Pulmonary artery endothelial cell (primary cell): Measurements from ENCODE around the gene FAM120A. TPM values are rescaled to one million over a fixed set of nuclear protein-coding genes. Genes with fewer than 3 reads are reported as not detected.

Source experiments
- DNase-seq: peaks from one replicate; pipeline ENCODE4 v3.0.0-alpha.2; 2011; ENCODE audit warnings: low read depth, low spot score
- total RNA-seq: library from RNA; depleted of rRNA; stranded (reverse); fragments of >200 nt; gene quantifications from 2 replicates; pipeline ENCODE4 v1.2.3, GENCODE V29; 2014

The FAM120A gene
- total RNA-seq, 1 donor from 2014 or later: 108 TPM

DNA sequence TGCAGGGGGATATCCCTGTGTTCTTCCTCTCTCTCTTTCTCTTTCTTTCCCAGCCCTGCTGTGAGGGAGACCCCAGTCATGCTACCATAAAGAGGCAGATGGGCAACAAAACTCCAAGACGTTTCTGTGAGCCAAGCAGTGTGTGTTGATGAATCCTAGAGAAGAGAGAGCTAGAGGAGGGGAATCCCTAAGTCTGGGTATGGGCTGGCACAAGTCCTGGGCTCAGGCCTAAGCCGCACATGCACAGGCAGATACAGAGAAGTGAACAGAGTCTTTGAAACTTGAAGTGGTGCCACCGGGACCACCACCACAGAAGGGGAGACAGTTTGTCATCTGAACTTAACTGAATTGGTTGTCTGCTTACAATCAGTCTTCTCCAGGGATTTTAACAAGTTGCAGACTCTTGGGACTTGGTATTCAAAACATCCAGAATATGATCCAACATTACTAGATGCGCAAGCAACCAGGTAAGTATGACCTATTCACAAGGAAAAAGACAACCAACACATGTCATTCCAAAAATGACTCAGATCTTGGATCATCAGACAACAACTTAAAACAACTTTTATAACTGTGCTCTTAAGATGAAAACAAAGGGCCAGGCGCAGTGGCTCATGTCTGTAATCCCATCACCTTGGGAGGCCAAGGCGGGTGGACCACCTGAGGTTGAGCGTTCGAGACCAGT is 10.4 kb upstream of the FAM120A start:
- no peak for DNase-seq

DNA sequence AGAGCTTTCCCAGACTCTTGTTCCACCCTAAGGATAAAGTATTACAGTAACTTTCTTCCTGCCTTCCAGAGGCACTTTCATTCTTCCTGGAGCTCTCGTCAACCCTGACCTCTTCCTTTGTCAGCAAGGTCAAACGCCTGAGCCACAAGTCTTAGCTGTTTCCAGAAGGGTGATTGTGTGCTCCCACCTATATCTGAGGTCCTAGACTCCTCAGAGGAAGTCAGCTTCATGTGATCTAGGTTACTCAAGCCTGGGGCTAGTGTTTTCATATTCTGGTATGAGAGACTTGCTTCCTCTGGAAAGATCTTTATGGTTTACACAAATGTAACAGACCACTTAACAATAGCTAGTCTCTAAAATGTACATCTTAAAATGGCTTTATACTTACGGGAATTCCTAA is 5.4 kb upstream of the FAM120A start:
- DNase-seq: no peak

DNA sequence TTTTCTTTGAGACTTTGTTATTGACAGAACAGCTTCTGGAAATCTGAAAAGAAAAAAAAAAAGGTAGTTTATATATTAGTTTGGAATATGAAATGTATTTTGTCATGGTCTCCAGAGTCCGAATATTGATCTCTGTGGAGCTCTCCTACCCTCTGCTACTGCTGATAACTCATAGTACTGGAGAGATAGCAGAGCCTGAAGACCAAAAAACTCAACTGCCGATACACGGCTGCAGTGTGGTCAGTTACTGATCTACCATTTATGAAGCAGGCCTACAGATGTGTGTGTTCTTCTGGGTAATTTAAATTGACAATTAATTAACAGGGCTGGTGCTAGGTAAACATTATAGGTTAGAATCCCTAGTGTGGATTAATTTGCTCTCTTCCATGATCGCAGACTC is 3.8 kb upstream of the FAM120A start:
- no peak for DNase-seq

DNA sequence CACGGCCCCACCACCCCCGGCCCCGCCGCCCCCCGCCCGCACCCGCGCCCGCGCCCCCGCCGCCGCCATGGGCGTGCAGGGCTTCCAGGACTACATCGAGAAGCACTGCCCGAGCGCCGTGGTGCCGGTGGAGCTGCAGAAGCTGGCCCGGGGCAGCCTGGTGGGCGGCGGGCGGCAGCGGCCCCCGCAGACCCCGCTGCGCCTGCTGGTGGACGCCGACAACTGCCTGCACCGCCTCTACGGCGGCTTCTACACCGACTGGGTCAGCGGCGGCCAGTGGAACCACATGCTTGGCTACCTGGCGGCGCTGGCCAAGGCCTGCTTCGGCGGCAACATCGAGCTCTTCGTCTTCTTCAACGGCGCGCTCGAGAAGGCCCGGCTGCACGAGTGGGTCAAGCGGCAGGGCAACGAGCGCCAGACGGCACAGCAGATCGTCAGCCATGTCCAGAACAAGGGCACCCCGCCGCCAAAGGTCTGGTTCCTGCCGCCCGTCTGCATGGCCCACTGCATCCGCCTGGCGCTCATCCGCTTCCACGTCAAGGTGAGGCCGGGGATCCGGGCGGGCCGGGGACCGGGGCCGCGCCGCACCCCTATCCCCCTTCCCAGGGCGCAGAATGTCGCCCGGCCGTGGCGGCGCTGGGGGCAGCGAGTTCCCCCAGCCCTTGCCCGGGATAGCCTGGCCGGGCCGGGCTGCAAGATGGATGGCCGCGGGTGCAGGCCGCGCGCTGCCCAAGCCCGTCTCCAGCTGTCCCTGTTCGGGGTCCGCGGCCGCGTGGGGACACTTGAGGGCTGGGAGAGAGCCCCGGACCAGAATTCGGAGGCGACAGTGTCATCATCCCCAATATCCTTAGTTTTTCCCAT is 594 bp downstream of the FAM120A start:
- no peak for DNase-seq

DNA sequence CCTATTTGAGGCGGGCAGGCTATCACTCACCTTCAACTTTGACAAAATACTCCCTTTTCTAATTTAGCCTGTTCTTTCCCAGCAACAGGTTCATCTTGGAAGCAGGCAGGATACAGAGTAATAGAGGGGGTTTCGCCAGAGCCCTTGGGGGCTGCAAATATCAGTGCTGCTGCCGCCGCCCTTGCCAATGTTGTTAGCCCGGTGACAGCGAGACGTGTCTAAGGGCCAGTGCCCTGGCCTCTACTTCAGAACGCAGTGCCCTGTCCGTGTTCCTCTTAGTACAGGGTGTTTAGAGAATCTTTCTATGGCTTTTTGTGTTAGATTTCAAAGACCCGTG is 1.2 kb downstream of the FAM120A start:
- no peak for DNase-seq

DNA sequence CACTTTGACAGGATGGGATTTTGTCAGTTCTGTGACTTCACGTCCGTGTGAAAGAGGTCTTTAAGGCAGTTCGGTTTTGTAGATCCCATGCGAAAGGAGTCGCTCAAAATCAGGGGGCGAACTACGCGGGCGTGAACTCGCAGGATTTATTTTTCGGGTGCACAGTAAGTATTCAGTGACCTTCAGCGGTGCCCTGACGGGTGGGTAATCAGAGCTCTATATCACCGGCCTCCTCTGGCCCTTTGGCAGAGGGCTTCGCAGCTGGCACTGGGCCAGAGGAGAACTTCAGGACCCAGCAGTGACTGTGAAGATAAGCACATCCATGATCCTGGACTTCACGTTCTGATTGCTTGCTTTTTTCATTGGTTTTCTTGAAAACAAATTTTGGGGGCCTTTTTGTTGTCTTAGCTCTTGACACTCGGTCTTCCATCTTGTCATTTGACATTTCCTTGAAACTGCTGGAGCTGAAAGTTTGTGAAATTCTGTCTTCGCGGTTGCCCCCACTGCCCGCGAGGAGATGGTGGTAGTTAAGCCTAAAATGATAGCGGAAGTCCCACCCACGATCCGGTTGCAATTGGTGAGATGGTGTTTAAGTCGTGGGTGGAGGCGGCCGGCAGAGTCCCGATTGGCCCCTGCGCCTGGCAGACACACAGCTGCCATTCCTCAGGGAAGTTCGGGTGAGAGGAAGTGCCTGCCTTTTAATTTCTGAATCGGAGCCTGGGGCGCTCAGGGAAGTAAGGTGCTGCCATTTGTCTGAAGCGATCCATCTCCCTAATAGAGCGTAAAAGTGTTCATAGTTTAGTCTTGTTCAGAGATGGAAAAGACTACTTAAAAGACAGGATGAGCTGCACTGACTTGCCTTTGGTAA is 1.8 kb downstream of the FAM120A start, which contains the start of gene FAM120AOS:
Gene FAM120AOS, minus strand, starts transcription at position 535 of the 868 bp plus-strand sequence. CDS start 872 bp downstream, outside the sequence.
- DNase-seq: peak; percentile 84

DNA sequence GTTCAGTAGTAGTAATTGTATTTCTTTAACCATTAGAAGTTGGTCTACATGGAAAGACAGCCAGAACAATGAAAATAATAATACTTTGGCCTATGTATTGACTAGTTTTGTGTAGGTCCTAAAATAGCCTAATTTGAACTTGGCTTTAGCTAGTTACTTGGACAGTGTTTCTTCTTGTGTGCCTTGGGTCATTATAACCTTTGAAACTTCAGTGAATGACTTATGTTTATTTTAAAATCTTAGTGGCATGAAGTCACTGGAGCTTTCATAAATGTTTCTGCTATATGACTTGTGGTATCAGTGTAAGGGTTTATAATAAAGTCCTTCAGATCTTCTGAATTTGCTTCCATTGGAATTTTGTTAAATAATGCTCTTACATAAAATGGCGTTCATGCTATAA is 4.5 kb downstream of the FAM120A start:
- DNase-seq: no peak

DNA sequence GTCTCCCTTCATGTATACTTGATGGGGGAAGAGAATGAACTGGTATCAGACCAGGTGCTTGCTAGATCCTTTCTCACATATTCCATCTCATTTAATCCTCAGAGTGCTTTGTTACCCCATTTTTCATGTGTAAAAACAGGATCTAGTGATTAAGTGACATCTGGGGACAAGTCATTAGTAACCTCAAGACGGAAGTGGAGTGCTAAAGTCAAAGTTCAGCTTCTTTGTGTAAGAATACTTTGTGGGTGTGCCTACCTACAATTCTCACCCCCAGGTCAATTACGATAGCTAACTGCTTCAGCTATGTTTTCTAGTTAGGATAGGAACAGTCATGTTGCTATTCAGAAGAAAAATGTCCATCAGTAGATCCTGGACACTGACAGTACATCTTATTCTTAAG is 5.0 kb downstream of the FAM120A start:
- DNase-seq: no peak

DNA sequence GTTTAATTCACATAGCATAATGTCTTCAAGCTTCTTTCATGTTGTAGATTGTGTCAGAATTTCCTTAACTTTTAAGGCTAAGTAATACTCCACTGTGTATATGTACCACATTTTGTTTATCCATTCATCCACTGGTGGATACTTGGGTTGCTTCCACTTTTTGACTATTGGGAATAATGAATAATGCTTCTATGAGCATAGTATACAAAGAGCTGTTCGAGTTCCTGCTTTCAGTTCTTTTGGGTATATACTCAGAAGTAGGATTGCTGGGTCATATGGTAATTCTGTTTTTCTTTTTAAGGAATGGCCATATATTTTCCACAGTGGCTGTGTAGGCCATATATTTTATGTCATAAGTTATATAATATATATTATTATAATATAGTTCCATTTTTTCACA is 5.5 kb downstream of the FAM120A start:
- no peak for DNase-seq

DNA sequence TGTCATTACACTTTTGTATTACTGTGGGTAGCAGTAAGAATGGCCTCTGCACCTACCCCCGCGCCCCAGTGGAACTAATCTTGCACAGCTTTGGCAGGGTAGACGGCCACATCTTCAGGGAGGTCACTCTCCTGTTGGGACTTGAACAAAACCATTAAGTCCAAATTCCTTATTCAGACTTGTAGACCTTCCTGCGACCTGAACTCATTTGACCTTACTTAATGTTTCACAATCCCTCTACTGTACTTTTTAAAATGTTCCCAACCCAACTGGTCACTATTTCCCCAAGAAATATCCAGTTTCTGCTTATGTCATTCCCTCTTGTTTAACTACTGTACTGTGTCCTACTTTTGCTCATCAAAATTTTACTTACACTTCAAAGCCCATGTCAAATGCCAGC is 7.2 kb downstream of the FAM120A start:
- no peak for DNase-seq

DNA sequence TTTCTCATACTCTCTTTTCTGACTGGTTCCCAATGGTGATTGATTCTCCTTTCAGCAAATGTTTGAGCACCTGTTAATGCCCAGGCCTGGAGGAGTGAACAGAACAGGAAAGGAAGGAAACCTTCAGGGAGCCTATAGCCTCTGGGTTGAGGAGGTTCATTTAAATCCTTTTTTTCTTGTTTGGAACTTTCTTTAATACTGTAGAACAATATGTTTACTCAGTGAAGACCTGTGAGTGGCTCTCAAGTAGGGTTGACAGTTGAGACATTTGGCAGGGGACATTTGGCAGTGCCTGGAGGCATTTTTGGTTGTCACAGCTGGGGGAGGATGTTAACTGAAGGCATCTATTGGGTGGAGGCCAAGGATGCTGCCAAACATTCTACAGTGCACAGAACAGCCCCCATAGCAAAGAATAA is 8.0 kb downstream of the FAM120A start:
- no peak for DNase-seq

DNA sequence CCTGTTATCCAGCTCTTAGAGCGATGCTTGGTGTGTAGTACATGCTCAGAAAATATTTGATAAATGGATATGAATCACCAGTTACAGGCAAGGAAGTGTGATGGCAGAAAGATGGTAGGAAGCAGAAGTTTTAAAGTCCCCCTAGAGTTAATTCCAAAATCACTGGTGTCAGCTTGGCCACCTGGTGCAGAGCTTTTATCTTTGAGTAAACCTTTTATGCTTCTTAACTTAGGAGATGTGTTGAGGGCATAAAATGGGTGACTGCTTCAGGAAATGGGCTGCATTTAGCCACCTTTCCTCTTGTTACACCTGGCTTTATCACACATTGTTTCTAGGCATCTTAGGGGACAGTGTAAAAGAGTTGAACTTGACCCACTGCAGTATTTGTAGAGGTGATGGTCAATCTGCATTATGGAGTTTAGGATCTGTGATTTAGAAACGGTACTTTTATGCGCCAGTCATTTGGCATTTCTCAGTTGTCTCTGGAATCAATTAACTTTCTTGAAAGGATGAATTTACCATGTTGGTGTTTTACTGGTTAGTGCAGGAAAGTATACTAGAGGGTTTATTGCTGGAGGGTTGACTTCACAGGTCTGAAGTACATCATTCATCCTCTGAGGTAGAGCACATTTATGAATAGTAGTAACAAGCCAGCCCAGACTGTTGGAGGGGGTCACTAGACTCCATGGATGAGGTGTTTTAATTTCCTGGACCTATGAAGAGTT is 9.4 kb downstream of the FAM120A start:
- DNase-seq: no peak

DNA sequence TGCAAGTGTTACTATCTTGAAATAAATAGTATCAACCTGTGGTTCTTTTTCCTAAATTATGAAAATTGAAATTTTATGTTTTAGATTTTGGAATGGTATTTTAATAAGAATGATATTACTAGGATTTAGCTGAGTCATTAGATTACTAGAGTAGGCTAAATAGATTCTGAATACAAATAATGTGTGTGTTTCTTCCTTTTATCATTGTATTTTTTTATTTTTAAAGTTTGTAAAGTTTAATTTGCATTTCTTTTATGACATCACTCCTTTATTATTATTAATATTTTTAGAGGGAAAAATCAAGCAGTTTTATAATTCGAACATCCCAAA is 9.9 kb downstream of the FAM120A start:
- no peak for DNase-seq

DNA sequence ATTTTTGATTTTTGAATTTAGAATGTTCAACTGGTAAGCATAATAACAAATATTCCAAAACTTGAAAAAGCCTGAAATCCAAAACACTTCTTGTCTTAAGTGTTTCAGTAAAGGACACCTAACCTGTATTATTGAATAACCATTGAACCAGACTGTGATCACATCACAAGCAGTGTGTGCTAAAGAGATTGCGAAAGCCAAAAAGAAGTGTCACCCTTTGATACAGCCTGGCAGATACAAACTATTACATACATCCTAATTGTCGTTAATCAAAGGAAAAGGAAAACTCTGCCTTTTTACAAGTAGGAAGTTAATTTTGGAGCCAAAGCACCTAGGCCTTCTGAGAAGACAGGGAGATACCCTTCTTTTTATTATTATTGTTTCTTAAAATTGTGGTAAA is 10.3 kb downstream of the FAM120A start:
- no peak for DNase-seq

DNA sequence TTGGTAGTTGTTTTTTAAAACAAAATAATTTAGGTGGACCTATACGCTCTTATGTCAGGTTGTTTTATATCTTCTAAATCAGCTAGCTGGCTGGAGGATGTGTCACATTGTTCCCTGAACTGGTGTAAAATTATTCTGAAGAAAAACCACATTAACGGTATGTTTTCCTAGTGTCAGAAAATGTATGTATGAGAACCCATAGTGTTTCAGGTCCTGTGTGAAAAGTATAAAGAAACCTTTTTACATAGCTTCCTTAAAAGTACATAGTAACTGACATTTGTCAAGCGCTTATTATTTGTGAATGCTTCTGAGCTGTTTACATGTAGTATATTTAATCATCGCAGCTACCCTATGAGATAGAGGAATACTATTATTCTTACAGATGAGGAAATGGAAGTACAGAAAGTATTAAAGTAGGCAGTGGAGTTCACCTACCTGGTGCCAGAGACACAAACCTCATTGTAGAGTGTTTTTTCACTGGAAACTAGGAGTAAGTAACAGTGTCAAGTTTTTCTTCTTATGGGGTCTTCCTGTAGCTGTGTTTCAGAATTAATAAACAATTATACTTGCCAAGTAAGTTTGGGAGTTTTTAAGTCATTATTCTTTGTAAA is 12.3 kb downstream of the FAM120A start:
- no peak for DNase-seq

DNA sequence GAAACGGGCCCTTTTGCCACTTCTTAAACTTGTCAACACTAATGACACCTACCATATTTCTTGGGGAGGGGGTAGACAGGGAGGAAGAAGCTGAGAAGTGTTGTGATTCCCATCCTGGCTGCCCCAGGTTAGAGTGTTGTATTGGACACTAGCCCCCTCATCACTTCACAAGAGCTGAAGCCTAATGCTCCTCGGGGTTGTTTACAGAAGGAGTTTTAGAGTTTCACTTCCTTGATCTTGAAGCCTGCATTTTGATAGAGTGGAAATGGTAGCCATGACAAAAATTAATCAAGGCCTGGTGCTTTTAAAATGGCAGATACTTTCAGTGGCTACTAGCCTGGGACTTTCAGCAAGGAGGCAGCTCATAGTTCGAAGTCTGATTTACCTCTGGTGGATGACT is 12.9 kb downstream of the FAM120A start:
- DNase-seq: no peak

DNA sequence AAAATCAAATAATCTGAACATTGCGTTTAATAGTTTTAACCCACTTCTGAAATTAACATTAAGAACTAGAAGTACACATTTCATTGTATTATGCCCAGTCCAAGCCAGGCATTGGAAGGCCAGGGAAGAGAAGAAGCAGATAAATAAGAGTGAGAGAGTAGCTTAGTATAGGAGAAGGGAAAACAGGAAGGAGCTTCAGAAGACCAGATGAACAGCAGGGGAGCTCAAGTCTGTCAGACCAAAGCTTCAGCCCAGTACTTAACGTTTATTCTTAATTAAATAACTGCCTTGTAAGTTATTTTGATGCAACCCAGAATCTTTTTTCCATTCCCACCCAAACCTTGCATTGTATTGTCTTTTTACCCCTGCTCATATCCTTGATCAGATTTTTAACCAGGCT is 13.4 kb downstream of the FAM120A start:
- DNase-seq: no peak

DNA sequence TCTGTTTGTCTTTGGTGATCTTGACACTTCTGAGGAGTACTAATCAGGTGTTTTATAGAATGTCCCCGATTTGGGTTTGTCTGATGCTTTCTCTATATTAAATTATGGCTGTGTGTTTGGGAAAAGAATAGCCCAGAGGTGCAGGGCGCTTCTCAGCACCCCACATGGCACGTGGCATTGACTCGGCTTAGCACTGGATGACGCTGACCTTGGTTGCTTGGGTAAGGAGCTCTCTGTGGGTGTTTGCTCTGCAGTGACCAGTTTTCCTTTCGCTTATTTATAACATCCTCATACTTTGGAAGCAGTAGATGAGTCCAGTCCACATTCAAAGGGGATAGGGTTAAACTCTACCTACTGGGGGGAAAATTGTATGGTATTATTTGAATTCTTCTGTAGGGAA is 14.4 kb downstream of the FAM120A start:
- no peak for DNase-seq

DNA sequence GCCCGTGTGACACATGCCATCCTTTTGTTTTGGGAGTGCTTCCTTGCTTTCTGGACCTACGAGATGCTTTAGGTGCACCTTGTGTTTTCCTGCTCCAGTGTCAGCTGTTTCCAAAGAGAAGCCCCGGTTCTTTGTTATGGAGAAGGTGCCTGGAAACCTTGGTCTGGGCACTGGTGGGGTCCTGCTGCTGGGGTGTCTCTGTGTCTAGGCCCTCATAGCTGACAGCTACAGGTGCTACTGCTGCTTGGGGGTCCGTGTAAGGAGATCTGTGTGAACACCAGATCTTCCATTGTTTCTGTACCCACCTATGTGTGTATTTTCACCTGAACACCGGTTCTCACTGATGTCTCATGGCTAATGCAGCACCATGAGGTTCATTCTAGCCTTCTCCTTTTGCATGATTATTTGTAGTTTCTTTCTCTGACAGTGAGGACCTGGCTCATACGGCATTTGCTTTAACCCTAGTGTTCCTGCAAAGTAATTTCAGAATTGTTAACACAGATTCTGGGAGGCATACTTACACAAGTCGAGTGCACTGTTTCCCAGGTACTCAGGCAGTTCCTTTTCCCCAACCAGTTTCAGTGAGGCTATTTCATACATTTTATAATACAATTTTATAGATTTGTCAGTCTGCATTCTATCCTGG is 15.1 kb downstream of the FAM120A start:
- no peak for DNase-seq

DNA sequence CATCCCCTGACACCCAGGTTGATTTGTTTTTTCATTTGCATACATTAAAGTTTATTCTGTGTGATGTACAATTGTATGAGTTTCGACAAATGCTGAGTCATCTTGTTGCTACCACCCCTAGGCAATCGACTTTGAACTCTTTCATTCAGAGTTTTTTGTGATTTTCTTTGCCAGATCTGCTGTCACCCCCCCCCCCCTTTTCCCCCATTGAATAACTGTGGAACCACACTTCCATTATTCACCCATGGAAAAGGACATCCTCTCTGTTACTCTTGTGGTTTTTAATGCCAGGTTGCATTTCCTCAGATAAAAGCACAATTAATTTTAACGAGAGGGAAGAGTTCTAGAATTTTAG is 15.6 kb downstream of the FAM120A start:
- DNase-seq: no peak

DNA sequence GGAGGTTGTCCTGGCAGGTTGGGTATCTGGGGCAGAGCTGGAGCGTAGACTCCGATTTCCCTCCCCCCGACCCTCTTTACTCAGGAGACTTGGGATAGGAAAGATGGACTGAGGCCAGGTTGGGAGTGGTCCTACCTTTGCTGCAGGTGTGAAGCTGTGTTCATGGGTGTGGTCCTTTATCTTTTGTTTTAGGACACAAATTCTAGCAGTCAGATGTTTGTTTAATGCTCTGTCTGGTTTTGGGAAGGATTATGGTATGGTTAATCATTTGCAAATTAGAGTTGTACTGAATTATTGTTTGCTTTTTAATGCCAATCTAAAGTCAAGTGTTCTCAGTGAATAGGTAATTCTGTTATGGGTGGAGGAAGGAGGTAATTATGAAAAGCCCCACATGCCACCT is 16.0 kb downstream of the FAM120A start:
- no peak for DNase-seq
